Esophagus squamous epithelium (tissue), 5 donors: ENCODE data around the gene MYH3. TPM values are rescaled to one million over a fixed set of nuclear protein-coding genes. Genes with fewer than 3 reads are reported as not detected.

ENCODE experiments used
- DNase-seq: peaks from one replicate; lab custom pipeline; 2025; lab: John Stamatoyannopoulos, UW
- H3K27ac ChIP-seq, 4 donors: fragments of 200-600 bp; sonication (generic); one replicate each; pipeline ENCODE4 v1.5.1; 2016 to 2019; ENCODE audit warnings: mild to moderate bottlenecking in 1 of 4
- H3K27me3 ChIP-seq, 4 donors: fragments of 200-600 bp; sonication (generic); 1 replicate in 3 of 4; 2 replicates in 1 of 4; pipeline versions ENCODE4 v1.5.1 to v1.6.0; 2017 to 2021; ENCODE audit warnings: antibody characterized with exemption in 1 of 4
- H3K36me3 ChIP-seq, 3 donors: fragments of 200-600 bp; sonication (generic); one replicate each; pipeline ENCODE4 v1.5.1; 2016 to 2019
- H3K4me1 ChIP-seq, 3 donors: fragments of 200-600 bp; sonication (generic); one replicate each; pipeline ENCODE4 v1.5.1; 2017 to 2019
- H3K4me3 ChIP-seq, 4 donors: fragments of 200-600 bp; sonication (generic); 1 replicate in 3 of 4; 2 replicates in 1 of 4; pipeline ENCODE4 v1.5.1; 2016 to 2019; ENCODE audit warnings: mild to moderate bottlenecking in 2 of 4, moderate library complexity in 1 of 4
- H3K9me3 ChIP-seq, 3 donors: fragments of 200-600 bp; sonication (generic); one replicate each; pipeline ENCODE4 v1.5.1; 2016 to 2019
- CTCF ChIP-seq, 6 experiments: fragments of 450-650 bp in 4 of 6; fragments of 200-600 bp in 2 of 6; sonication (generic) in 2 of 6; IDR thresholded peaks; one replicate each; pipeline ENCODE4 v1.5.1; 2016 to 2019; ENCODE audit warnings: antibody characterized with exemption in 6 of 6, mild to moderate bottlenecking in 4 of 6, moderate library complexity in 4 of 6
- POLR2A ChIP-seq, 4 donors: fragments of 450-650 bp; IDR thresholded peaks; one replicate each; pipeline ENCODE4 v1.6.1; 2017; ENCODE audit warnings: antibody characterized with exemption in 4 of 4, mild to moderate bottlenecking in 4 of 4, moderate library complexity in 3 of 4
- WGBS, 2 donors: methylation state at CpG; one replicate each; pipeline ENCODE4 v1.1.5; 2018; 5-methylcytosine and 5-hydroxymethylcytosine counted together
- intact Hi-C: fragments of 100-400 bp; cut with DNase I; formaldehyde crosslinking; loops from one replicate; pipeline ENCODE4 v1.15.0; 2022
- total RNA-seq, 4 donors: library from RNA; depleted of rRNA; stranded (reverse); fragments of >200 nt; gene quantifications; one replicate each; pipeline ENCODE4 v1.1.0, GENCODE V29; 2016
- donor health status: DM: yes; HTN: yes; CAD: no.

MYH3 gene
- total RNA-seq, 4 donors from 2014 or later = 0.64 to 1.6 (median 1.5) TPM; not detected in 1

- H3K27ac ChIP-seq = no peak overlapping the region
- no peaks in the 10 kb centered on the region for H3K27me3 ChIP-seq
- H3K4me1 ChIP-seq = no peaks in the 10 kb centered on the region
- H3K36me3 ChIP-seq = peaks cover 0 to 10% (median 0%) of the 10 kb centered on the region in 3 donors
- H3K4me3 ChIP-seq = no peak overlapping the region
- no peak for TF ChIP-seq CTCF (IDR thresholded peaks at IDR 0.05)
- TF ChIP-seq POLR2A (IDR thresholded peaks at IDR 0.05) = no peak
- intact Hi-C loops = no loop called here
- WGBS, 2 donors = 87% methylated on average over 6 of the region's 6 CpGs
- no peaks in the 10 kb centered on the region for H3K9me3 ChIP-seq
- no peak for DNase-seq
Observed at GRCh38 chr17:10663231-10663630, 6.1 kb upstream of the MYH3 start.

- H3K36me3 ChIP-seq = peaks cover 0 to 10% (median 0%) of the 10 kb centered on the region in 3 donors
- TF ChIP-seq POLR2A (IDR thresholded peaks at IDR 0.05) (no peak), CTCF (IDR thresholded peaks at IDR 0.05) (no peak)
- no peak overlapping the region for H3K27ac ChIP-seq
- H3K4me1 ChIP-seq = no peaks in the 10 kb centered on the region
- WGBS, 2 donors = 90 to 91% methylated on average over 4 to 10 of the region's 10 CpGs
- intact Hi-C loops = no loop called here
- no peak for DNase-seq
- no peaks in the 10 kb centered on the region for H3K9me3 ChIP-seq
- no peak overlapping the region for H3K4me3 ChIP-seq
- H3K27me3 ChIP-seq = no peaks in the 10 kb centered on the region
Observed at GRCh38 chr17:10661437-10661836, 4.3 kb upstream of the MYH3 start.

- 69 to 75% methylated on average over 10 of the region's 10 CpGs for WGBS, 2 donors
Observed at GRCh38 chr17:10657879-10658278, 770 bp upstream of the MYH3 start.

GRCh38 chr17:10653987-10654386 lies 3.1 kb downstream of the MYH3 start:
- no peak overlapping the region for H3K4me3 ChIP-seq
- H3K27ac ChIP-seq = no peak overlapping the region
- no peaks in the 10 kb centered on the region for H3K4me1 ChIP-seq
- no peaks in the 10 kb centered on the region for H3K9me3 ChIP-seq
- H3K27me3 ChIP-seq = no peaks in the 10 kb centered on the region
- H3K36me3 ChIP-seq = no peaks in the 10 kb centered on the region
- 87 to 89% methylated on average over 5 of the region's 5 CpGs for WGBS, 2 donors
- intact Hi-C loops = no loop called here
- no peak for DNase-seq
- TF ChIP-seq POLR2A (IDR thresholded peaks at IDR 0.05) (no peak), CTCF (IDR thresholded peaks at IDR 0.05) (no peak)

More at GRCh38 chr17:10657879-10658278, 770 bp upstream of the MYH3 start:
- H3K36me3 ChIP-seq = peaks cover 0 to 10% (median 0%) of the 10 kb centered on the region in 3 donors
- no peak overlapping the region for H3K4me3 ChIP-seq
- H3K4me1 ChIP-seq = no peaks in the 10 kb centered on the region
- no peak for TF ChIP-seq CTCF (IDR thresholded peaks at IDR 0.05)
- DNase-seq = no peak
- H3K27ac ChIP-seq = no peak overlapping the region
- H3K9me3 ChIP-seq = no peaks in the 10 kb centered on the region
- H3K27me3 ChIP-seq = no peaks in the 10 kb centered on the region
- intact Hi-C loops = no loop called here

- intact Hi-C loops = no loop called here
- no peak for TF ChIP-seq CTCF (IDR thresholded peaks at IDR 0.05)
- no peak for TF ChIP-seq POLR2A (IDR thresholded peaks at IDR 0.05)
- WGBS, 2 donors = 71 to 79% methylated on average over 3 to 9 of the region's 11 CpGs
- H3K4me1 ChIP-seq = no peaks in the 10 kb centered on the region
- no peak overlapping the region for H3K4me3 ChIP-seq
- H3K9me3 ChIP-seq = no peaks in the 10 kb centered on the region
- no peaks in the 10 kb centered on the region for H3K27me3 ChIP-seq
- no peak overlapping the region for H3K27ac ChIP-seq
- H3K36me3 ChIP-seq = no peaks in the 10 kb centered on the region
- DNase-seq = no peak
Observed at GRCh38 chr17:10652984-10653659, 4.0 kb downstream of the MYH3 start.
